HL-60/S4 treated with phorbol 12-myristate 13-acetate at 8.2 ng/mL for 4 days and 3 days (cell line): ENCODE results near the gene CCND2.

ENCODE experiments used
- in situ Hi-C: fragments of 300-500 bp; cut with MboI; formaldehyde crosslinking; loops from 2 replicates; pipeline ENCODE4 v1.15.0; 2022; ENCODE audit warnings: low sequenced_read_pairs

The CCND2 gene

GRCh38 chr12:4275870-4276301, 2.3 kb downstream of the CCND2 start:
- in situ Hi-C loops, result loop anchor here (10.0 kb wide), 1 partner anchor 161 kb away; no protein-coding TSS in a partner anchor

DNA sequence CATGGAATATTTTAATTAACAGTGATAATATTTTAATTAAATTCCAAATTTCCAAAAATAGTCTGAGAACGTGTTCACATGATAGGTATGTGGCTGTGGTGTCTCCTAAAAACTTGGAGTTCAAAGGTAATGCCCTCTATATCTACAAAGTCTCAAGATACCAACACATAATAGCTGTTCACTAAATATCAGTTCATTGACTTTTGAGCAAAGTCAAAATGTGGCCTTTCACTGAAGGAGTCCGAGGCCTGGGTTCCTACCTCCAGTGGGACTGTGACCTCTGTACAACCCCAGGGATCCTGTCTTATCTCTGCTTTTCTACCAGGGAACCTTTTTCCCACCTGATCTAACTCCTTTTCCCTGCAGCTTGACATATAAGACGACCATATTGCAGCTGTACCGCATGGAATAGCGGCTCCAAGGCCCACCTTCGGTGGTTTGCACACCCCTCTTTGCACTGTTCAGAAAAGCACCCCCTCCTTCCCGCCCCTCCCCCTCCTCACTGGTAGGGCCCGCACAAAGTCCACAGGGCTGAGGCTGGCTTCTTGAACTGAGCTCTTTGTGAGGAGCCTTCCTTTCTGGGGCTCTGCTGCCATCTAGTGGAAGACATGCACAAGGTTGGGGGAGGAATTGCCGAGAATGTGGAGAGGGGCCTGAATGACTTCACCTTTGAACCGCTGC, 3.1 kb downstream of the CCND2 start:
- in situ Hi-C loops, result loop anchor here (10.0 kb wide), 1 partner anchor 162 kb away; no protein-coding TSS in a partner anchor

- in situ Hi-C loops, result loop anchor here (10.0 kb wide), 1 partner anchor 162 kb away; no protein-coding TSS in a partner anchor
These were observed 3.6 kb downstream of the CCND2 start for GRCh38 chr12:4277205-4277543.

DNA sequence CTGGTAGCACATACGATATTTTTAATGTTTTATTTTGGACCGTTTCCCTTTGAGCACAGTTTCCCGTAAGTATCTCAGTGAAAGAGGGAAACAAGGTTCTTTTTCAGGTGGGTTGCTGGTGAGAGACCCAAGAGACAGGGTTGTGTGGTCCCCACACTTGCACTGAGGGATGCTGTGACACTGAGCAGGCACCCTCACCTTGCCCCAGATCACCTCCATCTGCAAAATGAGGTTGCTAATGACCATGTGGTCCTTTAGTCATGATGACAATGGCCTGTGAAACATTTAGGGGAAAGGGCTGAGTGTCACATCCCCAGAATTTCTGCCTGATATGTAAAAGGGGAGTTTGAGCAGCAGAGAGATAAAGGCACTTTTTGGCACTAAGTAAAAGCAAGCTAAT, 4.3 kb downstream of the CCND2 start:
- in situ Hi-C loops, result loop anchor here (10.0 kb wide), 1 partner anchor 163 kb away; no protein-coding TSS in a partner anchor

- in situ Hi-C loops, result loop anchor here (10.0 kb wide), 1 partner anchor 164 kb away; no protein-coding TSS in a partner anchor
These were observed 5.0 kb downstream of the CCND2 start for GRCh38 chr12:4278329-4279197.

GRCh38 chr12:4279198-4279690, 5.7 kb downstream of the CCND2 start:
- in situ Hi-C loops, result loop anchor here (10.0 kb wide), 1 partner anchor 164 kb away; no protein-coding TSS in a partner anchor

DNA sequence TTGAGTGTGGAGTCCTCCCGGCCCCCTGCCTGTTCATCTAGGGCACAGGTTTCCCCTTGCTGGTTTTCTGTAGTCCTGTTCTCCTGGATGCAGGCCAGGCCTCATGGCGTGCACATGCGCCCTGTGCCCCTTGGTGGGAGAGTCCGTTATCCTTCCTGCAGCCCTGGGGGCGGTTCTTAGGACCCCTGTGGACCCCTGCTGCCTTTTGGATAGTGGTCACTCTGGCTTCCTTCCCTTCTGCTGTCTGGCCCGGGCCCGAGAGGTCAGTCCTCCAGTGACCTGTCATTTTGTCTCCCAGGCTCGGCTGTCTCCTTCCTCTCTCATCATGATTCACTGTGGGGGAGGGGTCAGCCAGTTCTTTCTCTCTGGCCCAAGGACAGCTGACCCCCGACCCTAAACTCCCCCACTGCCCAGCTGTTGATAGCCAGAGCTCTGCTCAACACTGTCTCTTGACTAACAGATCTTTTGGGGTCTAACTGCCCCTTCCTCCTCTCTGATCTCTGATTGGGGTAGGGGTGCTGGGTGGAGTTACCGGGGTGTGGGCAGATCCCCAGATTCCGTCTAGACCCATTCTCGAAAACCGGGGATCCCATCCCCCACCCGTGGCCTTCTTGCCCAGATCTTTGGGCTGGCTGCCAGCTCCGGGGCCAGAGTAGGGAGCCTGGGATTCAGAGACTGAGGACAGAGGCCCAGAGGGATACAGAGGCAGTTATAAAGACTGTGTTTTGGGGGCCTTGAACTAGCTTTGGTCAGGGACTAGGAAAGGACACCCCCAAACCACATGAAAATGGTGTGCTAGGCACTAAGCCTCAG, 7.0 kb downstream of the CCND2 start:
- in situ Hi-C loops, result loop anchor here (10.0 kb wide), 1 partner anchor 396 kb away; no protein-coding TSS in a partner anchor

- in situ Hi-C loops, result loop anchor here (10.0 kb wide), 1 partner anchor 396 kb away; no protein-coding TSS in a partner anchor
These were observed 7.7 kb downstream of the CCND2 start for GRCh38 chr12:4281173-4281654.

DNA sequence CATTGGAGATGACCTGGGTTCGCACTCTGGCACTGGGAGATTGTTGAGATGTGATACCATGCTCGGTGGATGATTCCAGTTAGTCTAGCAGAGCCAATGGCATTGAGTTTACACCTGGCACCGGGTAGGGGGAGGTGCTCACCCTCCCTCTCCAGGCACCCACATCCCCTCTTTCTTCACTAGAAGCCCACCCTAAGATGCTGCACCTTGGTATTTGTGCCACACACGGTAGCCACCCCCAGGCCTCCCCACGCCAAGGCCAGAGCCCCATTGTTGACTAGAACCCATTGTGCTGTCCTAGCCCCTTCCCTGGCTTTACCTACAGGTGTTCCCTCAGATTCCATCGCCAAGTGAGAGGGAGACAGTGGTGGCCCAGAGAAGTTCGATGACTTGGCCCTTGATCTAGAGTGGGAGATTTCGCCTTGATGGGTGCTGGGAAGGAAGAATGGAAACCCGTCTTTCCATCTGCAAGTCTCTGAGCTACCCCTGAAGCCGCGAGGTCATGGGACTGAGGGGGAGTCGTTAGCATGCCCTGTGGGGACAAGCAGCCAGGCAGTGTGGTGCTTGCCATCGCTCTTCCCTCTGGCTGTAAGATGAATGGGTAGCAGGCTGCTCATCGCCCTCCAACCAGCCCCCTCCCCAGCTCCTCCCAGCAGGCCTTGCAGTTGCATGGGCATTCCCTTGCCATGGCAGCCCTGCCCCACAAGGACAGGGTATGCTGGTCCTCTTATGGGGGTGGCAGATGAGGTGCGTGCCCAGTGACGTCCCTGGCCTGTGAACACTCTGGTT, 8.7 kb downstream of the CCND2 start:
- in situ Hi-C loops, result loop anchor here (10.0 kb wide), 1 partner anchor 397 kb away; no protein-coding TSS in a partner anchor

DNA sequence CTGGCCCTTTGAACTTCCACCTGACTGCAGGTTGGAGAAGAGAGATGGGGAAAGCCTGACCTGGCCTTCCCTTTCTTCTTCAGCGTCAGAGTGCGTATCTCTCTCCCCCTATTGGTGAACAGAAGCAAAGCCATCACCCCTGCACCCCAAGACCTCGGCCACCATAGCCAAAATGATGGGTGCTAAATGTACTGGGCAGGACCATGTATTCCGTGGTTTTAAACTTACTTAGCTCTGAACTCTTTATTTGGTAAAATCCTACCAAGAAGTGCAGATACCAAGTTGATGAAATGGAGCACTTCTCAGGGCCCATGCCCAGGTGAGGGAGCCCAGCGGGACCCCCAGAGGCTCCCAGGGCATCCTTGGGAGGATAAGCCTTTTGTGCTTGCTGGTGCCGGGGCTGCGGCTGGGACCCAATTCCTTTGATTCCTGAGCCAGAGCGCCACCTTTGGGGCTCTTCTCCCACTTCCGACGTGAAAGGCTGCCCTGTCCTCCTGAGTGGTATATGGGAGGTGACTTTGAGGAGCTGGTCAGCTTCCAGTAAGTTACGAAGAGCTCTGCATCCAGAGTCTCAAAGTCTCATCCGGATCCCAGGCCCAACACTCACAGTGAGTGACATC, 9.4 kb downstream of the CCND2 start:
- in situ Hi-C loops, result loop anchor here (10.0 kb wide), 1 partner anchor 398 kb away; no protein-coding TSS in a partner anchor

GRCh38 chr12:4283512-4284255, 10.1 kb downstream of the CCND2 start:
- in situ Hi-C loops, result loop anchor here (10.0 kb wide), 1 partner anchor 399 kb away; no protein-coding TSS in a partner anchor

DNA sequence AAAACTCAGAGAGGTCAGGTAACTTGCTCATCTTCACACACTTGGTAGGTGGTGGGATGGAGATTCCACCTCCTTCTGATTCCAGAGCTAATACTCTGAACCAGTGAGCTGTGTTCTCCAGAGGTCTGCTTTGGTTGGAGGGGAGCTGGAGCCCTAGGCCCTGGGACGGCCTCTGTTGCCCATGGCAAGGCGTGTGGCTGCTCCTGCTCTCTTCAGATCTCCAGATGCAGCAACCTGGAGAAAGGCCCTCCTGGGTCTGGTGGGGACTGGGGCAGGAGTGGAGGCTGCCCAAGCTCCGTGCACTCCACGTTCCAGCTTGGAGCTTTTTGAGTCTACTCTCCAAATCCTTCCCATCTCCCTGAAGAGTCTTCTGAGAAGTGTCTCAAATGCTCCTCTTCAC, 10.7 kb downstream of the CCND2 start:
- in situ Hi-C loops, result loop anchor here (10.0 kb wide), 1 partner anchor 400 kb away; no protein-coding TSS in a partner anchor

DNA sequence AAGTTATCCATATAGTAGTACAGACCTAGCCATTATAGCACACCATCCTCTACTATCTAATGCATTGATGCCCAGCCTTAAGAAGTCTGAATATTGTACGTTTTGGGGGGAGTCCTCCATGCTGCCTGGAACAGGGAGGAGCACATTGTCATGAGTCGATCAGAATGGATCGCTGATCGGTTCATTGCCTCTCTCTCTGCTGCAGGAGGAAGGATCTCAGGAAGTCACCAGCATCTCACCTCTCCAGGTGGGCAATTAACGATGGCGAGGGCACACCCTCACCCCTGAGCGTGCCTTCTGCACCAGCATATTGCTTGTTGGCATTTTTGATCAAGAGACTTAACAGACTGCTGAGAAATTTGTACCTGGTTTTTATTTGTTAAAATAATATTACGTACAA, 11.5 kb downstream of the CCND2 start:
- in situ Hi-C loops, result loop anchor here (10.0 kb wide), 1 partner anchor 400 kb away; no protein-coding TSS in a partner anchor

DNA sequence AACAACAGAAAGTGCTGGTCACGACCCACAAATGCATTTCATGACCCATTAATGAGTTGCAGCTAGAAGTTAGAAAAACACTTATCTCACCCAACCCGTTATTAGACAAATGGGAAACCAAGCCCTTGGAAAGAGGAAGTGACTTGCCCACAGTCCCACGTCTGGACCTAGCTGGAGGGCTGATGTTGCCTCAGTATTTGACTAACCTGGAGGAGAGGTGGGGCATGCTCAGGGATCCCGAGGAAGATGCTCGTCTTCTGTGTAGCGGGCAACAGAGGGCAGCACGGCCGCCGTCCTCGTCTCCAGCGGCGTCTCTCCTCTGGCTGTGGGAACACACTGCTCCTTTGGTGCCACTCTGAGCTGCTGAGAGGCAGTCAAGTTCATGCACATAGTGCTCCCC, 12.7 kb downstream of the CCND2 start:
- in situ Hi-C loops, result loop anchor here (10.0 kb wide), 1 partner anchor 401 kb away; no protein-coding TSS in a partner anchor

DNA sequence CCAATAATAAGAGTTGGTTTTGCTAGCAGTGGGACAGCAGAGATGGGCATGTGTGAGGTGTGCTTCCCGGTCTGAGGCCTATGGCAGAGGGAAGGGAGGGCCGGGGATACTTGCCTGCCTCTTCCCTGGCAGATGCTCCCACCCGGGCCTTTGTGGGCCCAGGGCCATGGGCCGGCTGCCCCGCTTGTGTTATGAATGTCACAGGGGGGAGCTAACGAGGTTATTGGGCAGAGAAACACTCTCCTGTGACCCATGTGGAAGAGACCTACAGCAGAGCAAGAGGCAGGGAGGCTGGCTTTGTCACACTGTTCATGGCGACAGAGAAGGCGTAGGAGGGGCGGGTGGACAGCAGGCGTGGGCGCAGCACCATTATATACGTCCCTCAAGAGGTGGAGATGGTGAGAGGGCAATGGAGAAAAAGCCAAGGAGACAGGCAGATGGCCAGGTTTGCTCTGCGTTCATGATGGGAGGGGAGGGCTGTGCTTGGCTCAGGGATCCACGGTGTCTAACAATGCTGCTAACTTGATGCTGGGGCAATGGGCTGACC, 13.3 kb downstream of the CCND2 start:
- in situ Hi-C loops, result loop anchor here (10.0 kb wide), 1 partner anchor 402 kb away; no protein-coding TSS in a partner anchor

DNA sequence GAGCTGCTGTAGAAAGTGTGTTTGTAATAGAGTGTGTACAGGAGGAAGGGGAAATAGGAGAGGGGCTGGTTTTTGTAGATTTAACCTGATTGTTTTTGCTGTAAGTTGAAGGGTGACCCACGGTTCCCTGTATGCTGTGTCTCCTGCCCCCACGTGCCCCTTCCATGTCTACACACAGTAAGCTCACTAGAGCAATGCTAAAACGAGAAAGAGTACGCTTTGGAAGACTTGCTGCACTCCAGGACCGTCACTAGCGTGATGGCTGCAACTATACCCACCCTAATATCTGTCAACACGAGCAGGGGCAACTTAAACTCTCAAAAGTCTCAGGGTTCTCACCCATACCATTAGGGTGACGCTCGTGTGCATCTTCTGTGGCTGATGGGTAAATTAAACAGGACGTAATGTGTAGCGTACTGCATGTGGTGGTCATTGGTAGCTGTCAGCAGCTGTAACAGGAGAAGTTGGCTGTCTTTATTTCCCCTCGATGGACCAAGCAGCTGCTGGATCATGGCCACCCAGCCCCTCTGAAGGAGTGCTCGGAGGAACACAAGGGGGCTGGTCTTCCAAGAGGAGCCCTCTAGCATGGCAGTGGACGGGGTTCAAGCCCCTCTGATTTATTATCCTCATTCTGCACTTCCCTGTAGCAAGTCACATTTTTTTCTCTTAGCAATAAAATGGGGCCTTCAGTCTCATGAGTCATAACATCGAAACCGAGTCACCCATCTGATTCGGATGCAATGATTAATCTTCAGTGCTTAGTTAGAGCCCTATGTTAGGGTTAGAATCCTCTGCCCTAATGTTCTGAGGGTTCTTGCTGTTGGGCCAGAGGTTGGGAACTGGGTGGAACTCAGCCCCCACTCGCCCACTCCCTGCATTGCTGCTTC, 14.0 kb downstream of the CCND2 start:
- in situ Hi-C loops, result loop anchor here (10.0 kb wide), 1 partner anchor 403 kb away; no protein-coding TSS in a partner anchor
